IMR-90 (cell line): ENCODE results near the gene SYNJ2BP.

Experiments
- BHLHE40 ChIP-seq: fragments of 150-350 bp; IDR thresholded peaks from 2 replicates; pipeline ENCODE4 v1.6.1; 2016; ENCODE audit warnings: mild to moderate bottlenecking, low read depth, low read length
- CEBPB ChIP-seq: IDR thresholded peaks from 2 replicates; pipeline ENCODE4 v1.6.1; 2012; ENCODE audit warnings: low read depth, low read length, improper control_type of control experiment
- FOS ChIP-seq: fragments of 150-350 bp; IDR thresholded peaks from 2 replicates; pipeline ENCODE4 v1.6.1; 2016; ENCODE audit warnings: low read depth, low read length
- POLR2A ChIP-seq: IDR thresholded peaks from 2 replicates; pipeline ENCODE4 v1.6.1; 2012; ENCODE audit warnings: mild to moderate bottlenecking, low read depth, low read length
- RAD21 ChIP-seq: IDR thresholded peaks from 2 replicates; pipeline ENCODE4 v1.6.1; 2012; ENCODE audit warnings: low read length, improper control_type of control experiment
- RCOR1 ChIP-seq: IDR thresholded peaks from 2 replicates; pipeline ENCODE4 v1.6.1; 2012; ENCODE audit warnings: mild to moderate bottlenecking, low read length, improper control_type of control experiment; ENCODE audit not compliant: insufficient replicate concordance
- RFX5 ChIP-seq: IDR thresholded peaks from 2 replicates; pipeline ENCODE4 v1.8.0; 2012; ENCODE audit warnings: low read depth, mild to moderate bottlenecking, low read length, moderate library complexity
- SMC3 ChIP-seq: fragments of 150-350 bp; IDR thresholded peaks from 2 replicates; pipeline ENCODE4 v1.6.1; 2016; ENCODE audit warnings: low read depth, mild to moderate bottlenecking, antibody characterized with exemption, low read length, moderate library complexity
- TF ChIP-seq, protein P1 (sequence below): conservative IDR thresholded peaks from 2 replicates; pipeline ENCODE4 v1.5.1; 2012; ENCODE audit warnings: mild to moderate bottlenecking, low read depth, low read length, improper control_type of control experiment

DNA sequence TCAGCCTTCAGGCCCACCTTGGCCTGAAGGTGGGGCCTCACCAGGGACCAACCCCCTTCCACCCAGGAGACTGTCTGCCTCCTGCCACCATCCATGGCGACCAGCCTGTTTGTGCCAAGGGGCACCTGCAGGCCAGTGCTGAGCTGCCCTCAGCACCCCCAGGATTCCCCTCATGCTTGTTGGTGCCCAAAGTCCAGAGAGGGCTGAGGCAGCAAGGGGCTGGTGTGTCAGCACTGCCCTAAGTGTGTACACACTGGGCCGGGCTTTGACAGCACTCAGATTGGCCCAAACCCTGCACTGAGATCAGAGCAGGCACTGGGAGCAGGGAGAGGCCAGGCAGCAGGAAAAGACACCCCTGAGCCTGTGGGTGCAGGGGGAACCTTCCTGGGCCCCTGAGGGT, 18.6 kb downstream of the SYNJ2BP start:
- TF ChIP-seq, protein P1, sequence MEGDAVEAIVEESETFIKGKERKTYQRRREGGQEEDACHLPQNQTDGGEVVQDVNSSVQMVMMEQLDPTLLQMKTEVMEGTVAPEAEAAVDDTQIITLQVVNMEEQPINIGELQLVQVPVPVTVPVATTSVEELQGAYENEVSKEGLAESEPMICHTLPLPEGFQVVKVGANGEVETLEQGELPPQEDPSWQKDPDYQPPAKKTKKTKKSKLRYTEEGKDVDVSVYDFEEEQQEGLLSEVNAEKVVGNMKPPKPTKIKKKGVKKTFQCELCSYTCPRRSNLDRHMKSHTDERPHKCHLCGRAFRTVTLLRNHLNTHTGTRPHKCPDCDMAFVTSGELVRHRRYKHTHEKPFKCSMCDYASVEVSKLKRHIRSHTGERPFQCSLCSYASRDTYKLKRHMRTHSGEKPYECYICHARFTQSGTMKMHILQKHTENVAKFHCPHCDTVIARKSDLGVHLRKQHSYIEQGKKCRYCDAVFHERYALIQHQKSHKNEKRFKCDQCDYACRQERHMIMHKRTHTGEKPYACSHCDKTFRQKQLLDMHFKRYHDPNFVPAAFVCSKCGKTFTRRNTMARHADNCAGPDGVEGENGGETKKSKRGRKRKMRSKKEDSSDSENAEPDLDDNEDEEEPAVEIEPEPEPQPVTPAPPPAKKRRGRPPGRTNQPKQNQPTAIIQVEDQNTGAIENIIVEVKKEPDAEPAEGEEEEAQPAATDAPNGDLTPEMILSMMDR: no peak
- TF ChIP-seq CEBPB (no peak), RFX5 (no peak), FOS (no peak), RAD21 (no peak), BHLHE40 (no peak), SMC3 (no peak), POLR2A (no peak), RCOR1 (no peak)
